Fibroblast of upper back skin (primary cell): ENCODE data around the gene RHOXF2.
"Not testable (repeated sequence)": the region's sequence is repeated elsewhere in the genome, so short reads cannot be mapped to it uniquely, and the experiment has no call there.

Experiments
- DNase-seq: peaks from one replicate; pipeline ENCODE4 v3.0.0-alpha.2; 2013

The RHOXF2 gene, protein sequence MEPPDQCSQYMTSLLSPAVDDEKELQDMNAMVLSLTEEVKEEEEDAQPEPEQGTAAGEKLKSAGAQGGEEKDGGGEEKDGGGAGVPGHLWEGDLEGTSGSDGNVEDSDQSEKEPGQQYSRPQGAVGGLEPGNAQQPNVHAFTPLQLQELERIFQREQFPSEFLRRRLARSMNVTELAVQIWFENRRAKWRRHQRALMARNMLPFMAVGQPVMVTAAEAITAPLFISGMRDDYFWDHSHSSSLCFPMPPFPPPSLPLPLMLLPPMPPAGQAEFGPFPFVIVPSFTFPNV

DNA sequence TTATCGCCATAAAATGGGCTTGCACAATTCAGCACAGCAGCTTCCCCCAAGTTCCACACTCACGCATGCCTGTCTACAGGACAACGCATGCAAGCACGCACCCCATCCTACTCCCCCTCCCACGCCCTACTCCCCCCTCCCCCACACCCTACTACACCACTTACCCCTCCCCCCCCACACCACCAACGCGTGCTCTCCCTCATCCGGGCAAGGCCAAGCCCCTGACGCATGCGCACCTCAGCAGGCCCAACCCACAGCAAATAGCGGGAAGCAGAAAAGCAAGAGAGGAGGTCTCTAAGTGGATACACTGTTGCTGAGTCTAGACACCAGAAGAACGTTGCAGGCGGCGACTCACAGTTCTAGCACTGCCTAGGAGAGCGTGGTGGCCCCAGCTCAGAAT, at the start of gene RHOXF2:
TSS of gene RHOXF2 (plus strand) at position 301 of the 400 bp plus-strand sequence. CDS start 138 bp downstream, outside the sequence.
- DNase-seq, result not testable (repeated sequence)

DNA sequence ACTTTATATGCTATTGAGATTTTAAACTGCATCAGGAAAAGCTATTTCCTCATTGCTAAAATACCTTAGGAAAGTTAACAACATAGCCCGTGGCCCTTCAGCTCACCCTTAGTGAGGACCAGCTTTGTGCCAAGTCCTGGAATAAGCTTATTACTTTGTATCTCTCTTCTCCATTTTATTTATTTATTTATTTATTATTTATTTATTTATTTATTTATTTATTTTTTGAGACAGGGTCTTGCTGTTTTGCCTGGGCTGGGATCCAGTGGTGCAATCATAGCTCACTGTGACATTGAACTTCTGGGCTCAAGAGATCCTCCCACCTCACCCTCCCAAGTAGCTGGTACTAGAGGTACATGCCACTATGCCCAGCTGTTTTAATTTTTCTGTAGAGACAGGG, 49.0 kb upstream of the RHOXF2 start:
- no peak for DNase-seq

GRCh38 chrX:120111611-120112010, 46.8 kb upstream of the RHOXF2 start:
- DNase-seq, result no peak

GRCh38 chrX:120115438-120115963, 42.9 kb upstream of the RHOXF2 start, which contains the start of gene RHOXF1:
RHOXF1 (minus strand) TSS chrX:120115913; CDS start chrX:120115862, 51 bp downstream.
- DNase-seq, result no peak

DNA sequence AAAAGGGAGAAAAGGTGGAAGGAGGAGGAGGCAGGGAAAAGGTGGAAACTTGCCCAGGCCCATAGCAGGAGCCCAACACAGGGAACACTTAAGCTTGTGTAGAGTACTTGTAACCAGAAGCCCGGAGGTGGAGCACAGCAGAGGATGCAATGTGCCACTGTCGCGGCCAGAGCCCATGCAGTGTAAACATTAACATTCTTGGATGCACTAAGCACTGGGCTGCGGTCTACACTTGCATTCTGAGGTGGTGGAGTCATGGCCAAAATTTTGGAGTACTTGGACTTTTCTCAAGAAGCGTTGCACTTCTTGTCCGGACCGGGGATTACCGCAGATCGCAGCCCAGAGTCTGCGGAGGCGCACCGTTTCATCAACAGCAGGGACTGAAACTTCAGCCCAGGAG, 38.2 kb upstream of the RHOXF2 start:
- no peak for DNase-seq

DNA sequence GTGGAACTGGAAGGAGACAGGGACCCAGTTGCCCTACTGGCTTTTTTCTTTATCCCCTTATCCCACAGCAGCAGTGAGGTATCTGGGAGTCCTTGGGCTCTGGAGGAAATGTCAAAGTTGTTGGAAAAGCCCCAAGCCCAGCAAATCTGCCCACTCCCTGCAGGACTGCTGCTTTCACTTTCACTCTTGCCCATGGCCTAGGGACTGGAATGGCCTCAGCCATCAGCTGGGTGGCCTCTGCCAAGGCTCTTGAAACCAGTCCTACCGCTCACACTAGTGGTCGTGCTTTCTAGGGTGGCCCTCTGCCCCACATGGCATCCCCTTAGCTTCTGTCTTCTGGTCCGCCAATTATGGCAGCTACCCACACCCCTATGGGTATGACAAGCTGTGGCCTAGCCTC, 33.0 kb upstream of the RHOXF2 start:
- DNase-seq, result no peak

DNA sequence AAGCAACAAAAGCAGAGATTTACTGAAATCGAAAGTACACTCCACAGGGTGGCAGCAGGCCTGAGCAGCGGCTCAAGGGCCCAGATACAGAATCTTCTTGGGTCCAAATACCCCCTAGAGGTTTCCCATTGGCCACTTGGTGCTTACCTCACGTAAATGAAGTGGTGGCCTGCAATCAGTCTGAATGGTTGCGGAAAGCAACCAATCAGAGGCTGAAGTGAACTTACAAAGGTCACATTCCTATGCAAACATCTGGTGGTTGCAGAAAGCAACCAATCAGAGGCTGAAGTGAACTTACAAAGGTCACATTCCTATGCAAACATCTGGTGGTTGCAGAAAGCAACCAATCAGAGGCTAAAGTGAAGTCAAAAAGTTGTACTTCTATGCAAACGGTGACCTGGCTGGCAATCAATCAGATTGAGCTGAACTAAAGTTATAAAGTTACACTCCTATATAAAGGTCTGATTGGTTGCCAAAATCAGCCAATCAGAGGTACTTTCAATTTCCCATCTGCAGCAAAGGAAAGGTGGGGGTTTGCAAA, 30.0 kb upstream of the RHOXF2 start:
- DNase-seq, result not testable (repeated sequence)

DNA sequence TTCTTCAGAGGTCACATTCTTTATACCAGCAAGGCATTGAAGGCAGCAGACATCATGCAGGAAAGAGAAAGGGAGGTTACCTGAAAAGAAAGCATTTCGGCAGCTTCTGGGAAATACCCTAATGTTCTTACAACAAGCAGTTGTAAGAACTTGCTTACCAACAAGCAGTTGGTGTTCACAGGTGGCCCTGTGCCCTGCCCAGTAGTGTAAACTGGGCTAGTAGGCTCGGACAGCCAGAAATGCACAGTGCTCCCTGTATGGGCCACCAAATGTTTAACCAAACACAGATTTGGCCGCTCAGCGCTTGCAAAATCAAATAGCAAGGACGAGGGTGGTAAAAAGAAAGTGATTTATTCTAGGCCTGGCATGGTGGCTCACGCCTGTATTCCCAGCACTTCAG, 22.3 kb upstream of the RHOXF2 start:
- no peak for DNase-seq

GRCh38 chrX:120136840-120137239, 21.6 kb upstream of the RHOXF2 start:
- DNase-seq, result no peak

GRCh38 chrX:120137439-120137838, 21.0 kb upstream of the RHOXF2 start:
- DNase-seq, result no peak

- DNase-seq, result no peak
These were observed 18.0 kb upstream of the RHOXF2 start for GRCh38 chrX:120140293-120140981.

- no peak for DNase-seq
These were observed 14.1 kb upstream of the RHOXF2 start for GRCh38 chrX:120144178-120144844.

DNA sequence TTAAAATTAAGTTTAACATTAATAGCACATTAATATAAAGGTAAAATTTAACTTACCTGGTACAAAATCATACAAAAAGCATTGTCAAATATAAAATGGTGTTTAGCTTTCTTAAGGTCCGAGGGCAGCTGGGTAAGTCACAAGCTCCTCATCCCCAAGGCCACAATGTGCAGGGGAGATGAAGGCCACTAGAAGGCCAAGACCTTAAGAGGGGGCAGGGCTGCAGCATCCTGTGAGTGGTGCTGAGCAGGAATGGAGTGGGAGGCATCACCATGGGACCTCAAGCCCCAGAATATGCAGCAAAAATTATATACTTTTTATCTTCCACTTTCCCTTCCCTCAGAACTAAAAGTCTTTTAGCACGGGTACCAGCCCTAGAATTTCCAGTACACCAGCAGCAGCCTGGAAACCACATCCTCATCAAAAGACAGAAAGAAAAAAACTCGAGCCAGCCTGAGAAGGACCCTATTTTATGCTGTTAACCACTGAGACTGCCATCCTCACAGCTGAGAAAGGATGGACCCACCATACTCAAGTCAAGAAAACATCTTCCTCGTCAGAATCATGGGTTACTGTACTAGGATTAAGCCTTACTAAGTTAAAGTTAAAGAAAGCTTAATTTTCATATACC, 13.0 kb upstream of the RHOXF2 start:
- DNase-seq, result no peak

GRCh38 chrX:120146323-120146722, 12.1 kb upstream of the RHOXF2 start:
- not testable (repeated sequence) for DNase-seq

GRCh38 chrX:120147537-120147936, 10.9 kb upstream of the RHOXF2 start:
- no peak for DNase-seq

DNA sequence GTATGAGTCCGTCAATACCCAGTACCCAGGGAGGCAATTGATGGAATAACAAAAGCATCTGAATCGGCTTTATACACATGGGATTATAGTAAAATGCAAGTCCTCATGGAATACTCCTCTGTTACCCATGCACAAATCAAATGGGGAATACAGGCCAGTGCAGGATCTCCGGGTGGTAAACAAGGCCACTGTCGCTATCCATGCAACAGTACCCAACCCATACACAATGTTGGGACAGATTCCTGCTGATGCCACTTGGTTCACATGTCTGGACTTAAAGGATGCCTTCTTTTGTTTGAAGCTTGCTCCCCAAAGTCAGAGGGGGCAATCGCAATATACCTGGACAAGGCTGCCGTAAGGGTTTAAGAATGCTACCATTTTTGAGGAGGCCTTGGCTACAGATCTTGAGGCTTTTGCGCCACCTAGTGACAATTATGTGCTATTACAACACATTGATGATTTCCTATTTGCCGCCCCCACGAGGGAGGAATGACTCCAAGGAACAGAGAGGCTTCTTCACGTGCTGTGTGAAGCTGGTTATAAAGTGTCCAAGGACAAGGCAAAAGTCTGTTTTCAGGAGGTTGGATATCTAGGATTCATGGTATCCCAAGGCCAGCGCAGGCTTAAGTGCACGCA, 8.2 kb upstream of the RHOXF2 start:
- DNase-seq, result not testable (repeated sequence)

DNA sequence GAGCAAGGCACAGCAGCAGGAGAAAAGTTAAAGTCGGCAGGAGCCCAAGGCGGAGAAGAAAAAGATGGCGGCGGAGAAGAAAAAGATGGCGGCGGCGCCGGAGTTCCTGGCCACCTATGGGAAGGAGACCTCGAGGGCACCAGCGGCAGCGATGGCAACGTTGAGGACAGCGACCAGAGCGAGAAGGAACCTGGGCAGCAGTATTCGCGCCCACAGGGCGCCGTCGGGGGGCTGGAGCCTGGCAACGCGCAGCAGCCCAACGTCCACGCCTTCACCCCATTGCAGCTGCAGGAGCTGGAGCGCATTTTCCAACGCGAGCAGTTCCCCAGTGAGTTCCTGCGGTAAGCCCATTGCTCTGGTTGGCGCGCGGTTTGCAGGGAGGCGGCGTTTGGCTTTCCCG, 673 bp downstream of the RHOXF2 start:
- DNase-seq, result not testable (repeated sequence)

- DNase-seq, result not testable (repeated sequence)
These were observed 34.8 kb downstream of the RHOXF2 start for GRCh38 chrX:120193254-120193653.

- DNase-seq, result not testable (repeated sequence)
These were observed 35.3 kb downstream of the RHOXF2 start for GRCh38 chrX:120193720-120194119.

GRCh38 chrX:120195786-120196185, 37.4 kb downstream of the RHOXF2 start:
- DNase-seq, result not testable (repeated sequence)

DNA sequence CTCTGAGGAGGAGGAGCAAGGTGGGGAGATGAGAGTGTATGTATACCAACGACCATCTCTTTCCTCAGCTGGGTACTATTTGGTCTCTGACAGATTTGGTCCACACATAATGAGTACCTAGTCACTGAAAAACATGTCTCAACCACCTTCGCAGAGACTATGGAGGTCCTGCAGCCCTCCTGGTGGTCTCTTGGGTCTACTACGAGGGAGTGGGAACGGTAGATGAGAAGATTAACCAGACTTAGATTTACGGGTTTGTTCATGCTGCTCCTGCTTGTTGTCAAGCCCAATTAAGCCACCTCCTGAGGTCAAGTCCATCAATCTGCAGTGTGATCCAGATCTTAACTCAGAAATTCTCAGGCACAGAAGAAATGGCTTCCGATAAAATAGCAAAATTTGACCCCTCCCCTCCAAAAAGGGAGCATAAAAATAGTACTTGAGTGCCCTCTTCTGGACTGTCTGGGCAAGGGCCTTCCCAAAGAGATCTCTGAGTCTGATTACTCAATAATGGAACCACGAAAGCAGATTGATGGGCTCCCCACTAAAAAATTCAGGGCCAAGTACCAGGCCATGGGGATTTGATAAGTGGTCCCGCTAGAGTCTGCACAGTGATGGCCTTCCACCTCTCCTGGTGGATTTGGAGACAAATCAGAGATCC, 38.3 kb downstream of the RHOXF2 start:
- DNase-seq, result not testable (repeated sequence)

GRCh38 chrX:120200851-120201250, 42.4 kb downstream of the RHOXF2 start:
- DNase-seq, result no peak
